Activated T-cell treated with anti-CD3 and anti-CD28 coated beads for 1 hour (primary cell): ENCODE data around the gene CRYZL1.
"Not testable (repeated sequence)": the region's sequence is repeated elsewhere in the genome, so short reads cannot be mapped to it uniquely, and the experiment has no call there.

Experiments used
- DNase-seq: peaks from one replicate; pipeline ENCODE4 v3.0.0-alpha.2; 2020; ENCODE audit warnings: low read depth

CRYZL1 gene

GRCh38 chr21:33641352-33642026 is at the start of gene CRYZL1:
TSS of gene CRYZL1 (minus strand) at chr21:33641741. CDS start at chr21:33631551, 10,190 bp downstream.
- peak; percentile 100 for DNase-seq

GRCh38 chr21:33690874-33691273 is 49.3 kb upstream of the CRYZL1 start:
- DNase-seq, result no peak

GRCh38 chr21:33688353-33688752 is 46.8 kb upstream of the CRYZL1 start:
- no peak for DNase-seq

GRCh38 chr21:33687634-33688033 is 46.1 kb upstream of the CRYZL1 start:
- DNase-seq, result no peak

- DNase-seq, result no peak
These were observed 44.8 kb upstream of the CRYZL1 start for GRCh38 chr21:33686386-33686785.

- DNase-seq, result no peak
These were observed 44.2 kb upstream of the CRYZL1 start for GRCh38 chr21:33685613-33686197.

- no peak for DNase-seq
These were observed 43.5 kb upstream of the CRYZL1 start for GRCh38 chr21:33684923-33685560.

GRCh38 chr21:33684068-33684467 is 42.5 kb upstream of the CRYZL1 start:
- DNase-seq, result no peak

GRCh38 chr21:33682992-33683627 is 41.6 kb upstream of the CRYZL1 start:
- DNase-seq, result no peak

GRCh38 chr21:33680870-33681269 is 39.3 kb upstream of the CRYZL1 start:
- DNase-seq, result no peak

GRCh38 chr21:33677450-33677849 is 35.9 kb upstream of the CRYZL1 start:
- DNase-seq, result no peak

- not testable (repeated sequence) for DNase-seq
These were observed 35.1 kb upstream of the CRYZL1 start for GRCh38 chr21:33676666-33677065.

GRCh38 chr21:33674226-33674625 is 32.7 kb upstream of the CRYZL1 start:
- no peak for DNase-seq

- no peak for DNase-seq
These were observed 31.9 kb upstream of the CRYZL1 start for GRCh38 chr21:33673473-33673872.

GRCh38 chr21:33670076-33670978 is 28.8 kb upstream of the CRYZL1 start:
- DNase-seq, result no peak

- DNase-seq, result no peak
These were observed 27.1 kb upstream of the CRYZL1 start for GRCh38 chr21:33668620-33669019.

GRCh38 chr21:33668180-33668579 is 26.6 kb upstream of the CRYZL1 start:
- no peak for DNase-seq

GRCh38 chr21:33667636-33668035 is 26.1 kb upstream of the CRYZL1 start:
- no peak for DNase-seq

GRCh38 chr21:33666153-33666552 is 24.6 kb upstream of the CRYZL1 start:
- no peak for DNase-seq

- no peak for DNase-seq
These were observed 22.6 kb upstream of the CRYZL1 start for GRCh38 chr21:33664135-33664534.

- DNase-seq, result no peak
These were observed 21.7 kb upstream of the CRYZL1 start for GRCh38 chr21:33663241-33663640.

- DNase-seq, result no peak
These were observed 20.5 kb upstream of the CRYZL1 start for GRCh38 chr21:33662046-33662445.
